Panc1 (cell line): ENCODE data around the gene HNRNPA1. TPM values are rescaled to one million over a fixed set of nuclear protein-coding genes. Genes with fewer than 3 reads are reported as not detected.

Experiments used
- ATAC-seq: fragments of 200-7000 bp; cut with Tn5 transposase; 2 replicates; pipeline ENCODE4 v1.9.1; 2020; ENCODE audit warnings: mild to moderate bottlenecking, moderate library complexity
- BruUV-seq: library from RNA; stranded (reverse); fragments of 400-500 nt; replicated peaks from 2 replicates; lab custom pipeline; 2021; lab: Mats Ljungman, UMichigan
- CTCF ChIA-PET: fragments of 300-600 bp; sonication (Branson Sonifier 250); formaldehyde crosslinking; loops from one replicate; lab custom pipeline; 2022; ENCODE audit warnings: antibody characterized with exemption; lab: Charles Lee
- POLR2A ChIA-PET: fragments of 300-600 bp; sonication (Branson Sonifier 250); formaldehyde crosslinking; loops from one replicate; lab custom pipeline; 2022; ENCODE audit warnings: antibody characterized with exemption; lab: Charles Lee
- DNase-seq: peaks from one replicate; pipeline ENCODE4 v3.0.0-alpha.2; 2010; ENCODE audit warnings: low read depth, low spot score
- H3K27ac ChIP-seq: 2 replicates; pipeline ENCODE4 v1.5.1; 2011; ENCODE audit warnings: mild to moderate bottlenecking, low read length, inconsistent platforms
- H3K27me3 ChIP-seq: fragments of 200-500 bp; sonication (Bioruptor generic); 2 replicates; pipeline ENCODE4 v1.6.0; 2014; ENCODE audit warnings: low read length, inconsistent platforms; ENCODE audit not compliant: control insufficient read depth, insufficient read depth
- H3K36me3 ChIP-seq: fragments of 200-500 bp; sonication (Bioruptor generic); 2 replicates; pipeline ENCODE4 v1.5.1; 2014; ENCODE audit warnings: inconsistent platforms, mild to moderate bottlenecking, low read length, moderate library complexity; ENCODE audit not compliant: control insufficient read depth, insufficient read depth
- H3K4me1 ChIP-seq: 2 replicates; pipeline ENCODE4 v1.5.1; 2011; ENCODE audit warnings: inconsistent platforms, mild to moderate bottlenecking, low read length, moderate library complexity; ENCODE audit not compliant: control insufficient read depth, insufficient read depth
- H3K4me3 ChIP-seq, 2 experiments: 2 replicates each; pipeline ENCODE4 v1.5.1; 2011 to 2012; ENCODE audit warnings: low read depth in 2 of 2, low read length in 2 of 2, mild to moderate bottlenecking in 2 of 2, inconsistent platforms in 1 of 2, moderate library complexity in 1 of 2
- H3K9me3 ChIP-seq: fragments of 200-500 bp; sonication (Bioruptor generic); 2 replicates; pipeline ENCODE4 v1.5.1; 2014; ENCODE audit warnings: low read depth, mild to moderate bottlenecking, inconsistent platforms, low read length, moderate library complexity; ENCODE audit not compliant: control insufficient read depth, insufficient read depth
- CTCF ChIP-seq: fragments of 450-650 bp; IDR thresholded peaks from 2 replicates; pipeline ENCODE4 v1.5.1; 2017; ENCODE audit warnings: mild to moderate bottlenecking
- POLR2AphosphoS5 ChIP-seq: IDR thresholded peaks from 2 replicates; pipeline ENCODE4 v1.6.1; 2012; ENCODE audit warnings: mild to moderate bottlenecking, low read depth, low read length, moderate library complexity
- REST ChIP-seq, 2 experiments: IDR thresholded peaks; 2 replicates each; pipeline ENCODE4 v1.6.1; 2011 to 2012; ENCODE audit warnings: low read depth in 2 of 2, control low read depth in 1 of 2, low read length in 1 of 2, mild to moderate bottlenecking in 1 of 2, moderate library complexity in 1 of 2; ENCODE audit not compliant: insufficient read depth in 1 of 2
- SIN3A ChIP-seq: IDR thresholded peaks from 2 replicates; pipeline ENCODE4 v1.6.1; 2012; ENCODE audit warnings: low read depth, mild to moderate bottlenecking, low read length, moderate library complexity, borderline replicate concordance; ENCODE audit not compliant: insufficient read depth
- TCF7L2 ChIP-seq: IDR thresholded peaks from 2 replicates; pipeline ENCODE4 v1.6.1; 2011; ENCODE audit warnings: mild to moderate bottlenecking, low read depth, low read length, inconsistent platforms
- in situ Hi-C: cut with HindIII; loops from 2 replicates; pipeline ENCODE4 v1.10.0; 2016; ENCODE audit warnings: low sequenced_read_pairs, low pct_unique_long_range_greater_than_20kb
- intact Hi-C: fragments of 100-400 bp; cut with micrococcal nuclease; formaldehyde crosslinking; loops from one replicate; pipeline ENCODE4 v1.10.0; 2022; ENCODE audit not compliant: unreplicated experiment
- total RNA-seq: library from RNA; stranded (reverse); gene quantifications from one replicate; pipeline ENCODE4 v1.2.1, GENCODE V29; 2021; ENCODE audit not compliant: unreplicated experiment

HNRNPA1 gene
- total RNA-seq, 1 experiment from 2014 or later = 689 TPM

- Histone ChIP-seq H3K36me3 (no peaks in the 10 kb centered on the region), H3K27me3 (peaks cover 13% of the 10 kb centered on the region; the same call in 1 of the 2 replicates), H3K4me1 (peaks cover 14% of the 10 kb centered on the region), H3K9me3 (no peaks in the 10 kb centered on the region), H3K27ac (no peak overlapping the region), H3K4me3 (no peak overlapping the region)
- ATAC-seq = no peak
- no peak for DNase-seq
- CTCF ChIA-PET = interaction anchor here (0.5 kb wide), 1 partner anchor 28 kb away, joined by 3 read pairs; the partner anchor contains the start of gene COPZ1
- in situ Hi-C loops = no loop called here
- BruUV-seq = no TSS peak
- intact Hi-C loops = no loop called here
- no peak for TF ChIP-seq REST (IDR thresholded peaks at IDR 0.05; ENCODE audit: insufficient read depth in 1 of 2, low read depth in 2 of 2, low read length in 1 of 2)
- TF ChIP-seq SIN3A = no peak
- TF ChIP-seq TCF7L2 = no peak
- no peak for TF ChIP-seq CTCF
- no peak for TF ChIP-seq POLR2AphosphoS5
- POLR2A ChIA-PET = interaction anchor here (0.6 kb wide), 1 partner anchor 28 kb away, joined by 9 read pairs; the partner anchor contains the start of gene COPZ1
Observed at GRCh38 chr12:54296393-54297099, 16.0 kb downstream of the HNRNPA1 start.

DNA sequence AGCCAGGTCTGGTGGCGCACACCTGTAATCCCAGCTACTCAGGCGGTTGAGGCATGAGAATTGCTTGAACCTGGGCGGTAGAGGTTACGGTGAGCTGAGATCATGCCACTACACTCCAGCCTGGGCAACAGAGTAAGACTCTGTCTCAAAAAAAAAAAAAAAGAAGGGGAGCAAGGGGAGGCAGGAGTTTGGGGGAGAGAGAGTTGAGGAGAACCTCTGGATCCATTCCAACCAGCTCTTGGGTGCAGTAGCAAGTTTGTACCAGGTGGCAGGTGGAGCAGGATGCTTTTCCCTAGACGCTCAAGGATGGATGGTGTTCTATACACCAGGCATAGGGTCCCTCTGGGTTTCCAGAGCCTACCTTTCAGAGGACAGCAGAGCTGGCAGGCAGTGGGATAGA lies 18.4 kb downstream of the HNRNPA1 start:
- H3K9me3 ChIP-seq = no peaks in the 10 kb centered on the region
- in situ Hi-C loops = no loop called here
- no peak overlapping the region for H3K4me3 ChIP-seq
- TF ChIP-seq TCF7L2 (no peak), SIN3A (no peak), POLR2AphosphoS5 (no peak), CTCF (no peak), REST (IDR thresholded peaks at IDR 0.05; ENCODE audit: insufficient read depth in 1 of 2, low read depth in 2 of 2, low read length in 1 of 2) (no peak)
- ChIA-PET POLR2A (interaction anchor here (0.6 kb wide), 1 partner anchor 282 kb away, joined by 14 read pairs; no protein-coding TSS in a partner anchor), CTCF (no interaction called here)
- no peaks in the 10 kb centered on the region for H3K36me3 ChIP-seq
- H3K27me3 ChIP-seq = peaks cover 13% of the 10 kb centered on the region; the same call in 1 of the 2 replicates
- H3K4me1 ChIP-seq = peaks cover 14% of the 10 kb centered on the region
- intact Hi-C loops = no loop called here
- DNase-seq (no peak), ATAC-seq (no peak)
- H3K27ac ChIP-seq = no peak overlapping the region
- BruUV-seq = no TSS peak
